ENCODE measurements around the gene CAMTA1. TPM values are rescaled to one million over a fixed set of nuclear protein-coding genes. Genes with fewer than 3 reads are reported as not detected.

The CAMTA1 gene
- polyA plus RNA-seq, 1 donor (not counting 4 experiments of a cell fraction or from before 2014, with no cell fraction given) = 51.4 TPM

DNA sequence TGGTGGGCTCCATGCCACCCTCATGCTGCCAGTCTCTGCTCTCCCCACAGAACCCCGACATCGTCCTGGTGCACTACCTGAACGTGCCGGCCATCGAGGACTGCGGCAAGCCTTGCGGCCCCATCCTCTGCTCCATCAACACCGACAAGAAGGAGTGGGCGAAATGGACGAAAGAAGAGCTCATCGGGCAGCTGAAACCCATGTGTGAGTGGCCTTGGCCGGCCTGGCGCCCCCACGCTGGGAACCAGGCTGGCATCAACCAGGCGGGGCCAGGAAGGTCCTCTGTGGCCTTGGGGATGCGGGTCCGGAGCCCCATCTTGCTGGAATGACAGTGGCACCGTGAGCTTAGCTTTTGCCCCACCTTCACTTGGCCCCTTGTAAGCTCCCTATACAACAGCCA is 855.1 kb downstream of the CAMTA1 start:
- FAIRE-seq (no peak), DNase-seq (ENCODE audit: low read depth, low spot score) (no peak)
- Histone ChIP-seq H3K36me3 (ENCODE audit: control insufficient read depth in 2 of 2, extremely low read depth in 1 of 2, insufficient read depth in 2 of 2, low read length in 2 of 2) (no peaks in the 10 kb centered on the region), H3K4me2 (ENCODE audit: control insufficient read depth, extremely low read depth, insufficient read depth, low read depth, low read length) (no peak overlapping the region), H3K4me1 (ENCODE audit: control insufficient read depth, extremely low read depth, insufficient read depth, low read length) (peaks cover 4% of the 10 kb centered on the region), H4K20me1 (ENCODE audit: control insufficient read depth, extremely low read depth, insufficient read depth, low read length) (no peaks in the 10 kb centered on the region), H3K4me3 (ENCODE audit: control insufficient read depth in 2 of 3, extremely low read depth in 1 of 3, insufficient read depth in 2 of 3, low read depth in 1 of 3, low read length in 3 of 3) (no peak overlapping the region), H3K9ac (ENCODE audit: control insufficient read depth, extremely low read depth, insufficient read depth, low read length) (no peak overlapping the region), H3K27me3 (ENCODE audit: control insufficient read depth, extremely low read depth, insufficient read depth, low read length) (peaks cover 3% of the 10 kb centered on the region), H3K27ac (ENCODE audit: control insufficient read depth, insufficient read depth, low read length) (no peak overlapping the region), H2AFZ (ENCODE audit: control insufficient read depth, low read length) (no peak overlapping the region), H3K9me3 (ENCODE audit: control insufficient read depth, low read depth, low read length) (no peaks in the 10 kb centered on the region), H3K9me1 (ENCODE audit: control insufficient read depth, extremely low read depth, insufficient read depth, low read length) (no peaks in the 10 kb centered on the region), H3K79me2 (ENCODE audit: control insufficient read depth, insufficient read depth, low read length) (no peaks in the 10 kb centered on the region)
- dilution Hi-C loops (cut with MboI; ENCODE audit: extremely low pct_ligation_motif_present, low sequenced_read_pairs) = no loop called here
- TF ChIP-seq EZH2 (IDR thresholded peaks at IDR 0.05; ENCODE audit: low read length) = no peak
- TF ChIP-seq, protein P1, sequence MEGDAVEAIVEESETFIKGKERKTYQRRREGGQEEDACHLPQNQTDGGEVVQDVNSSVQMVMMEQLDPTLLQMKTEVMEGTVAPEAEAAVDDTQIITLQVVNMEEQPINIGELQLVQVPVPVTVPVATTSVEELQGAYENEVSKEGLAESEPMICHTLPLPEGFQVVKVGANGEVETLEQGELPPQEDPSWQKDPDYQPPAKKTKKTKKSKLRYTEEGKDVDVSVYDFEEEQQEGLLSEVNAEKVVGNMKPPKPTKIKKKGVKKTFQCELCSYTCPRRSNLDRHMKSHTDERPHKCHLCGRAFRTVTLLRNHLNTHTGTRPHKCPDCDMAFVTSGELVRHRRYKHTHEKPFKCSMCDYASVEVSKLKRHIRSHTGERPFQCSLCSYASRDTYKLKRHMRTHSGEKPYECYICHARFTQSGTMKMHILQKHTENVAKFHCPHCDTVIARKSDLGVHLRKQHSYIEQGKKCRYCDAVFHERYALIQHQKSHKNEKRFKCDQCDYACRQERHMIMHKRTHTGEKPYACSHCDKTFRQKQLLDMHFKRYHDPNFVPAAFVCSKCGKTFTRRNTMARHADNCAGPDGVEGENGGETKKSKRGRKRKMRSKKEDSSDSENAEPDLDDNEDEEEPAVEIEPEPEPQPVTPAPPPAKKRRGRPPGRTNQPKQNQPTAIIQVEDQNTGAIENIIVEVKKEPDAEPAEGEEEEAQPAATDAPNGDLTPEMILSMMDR (optimal IDR thresholded peaks at IDR 0.05 in 1 of 3, IDR thresholded peaks at IDR 0.05 in 1 of 3, conservative IDR thresholded peaks at IDR 0.05 in 1 of 3; ENCODE audit: extremely low read depth in 1 of 3, insufficient read depth in 2 of 3, low read length in 3 of 3) = no peak

DNA sequence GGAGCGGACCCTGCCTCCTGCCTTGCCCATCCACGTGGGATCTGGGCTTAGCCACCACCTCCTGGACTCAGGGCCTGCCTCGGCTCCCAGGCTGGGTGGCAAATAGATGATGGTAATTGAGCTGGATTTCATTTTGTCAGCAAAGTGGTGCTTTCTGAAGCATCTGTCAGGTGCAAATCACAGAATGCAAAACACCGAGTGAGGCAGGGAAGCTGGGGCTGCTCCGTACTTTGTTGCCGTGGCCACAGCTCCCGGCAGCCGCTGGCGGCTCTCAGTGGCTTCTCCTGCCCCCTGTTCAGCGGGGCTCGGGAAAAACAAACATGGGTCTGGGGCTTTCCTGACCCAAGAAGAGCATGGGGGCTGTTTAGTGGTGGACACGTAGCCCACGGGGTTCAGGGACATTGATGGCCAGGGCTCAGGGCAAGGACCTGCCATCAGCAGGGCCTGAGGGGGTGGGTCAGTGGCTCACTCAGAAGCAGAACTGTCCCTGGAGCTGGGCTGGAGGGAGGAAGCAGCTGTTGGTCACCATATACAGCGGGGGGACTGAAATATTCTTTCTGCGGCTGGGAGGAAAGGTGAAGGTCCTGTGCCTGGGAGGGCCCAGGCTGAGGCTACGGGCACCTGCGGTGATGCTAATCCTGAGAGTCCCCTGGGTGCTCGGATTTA is 855.8 kb downstream of the CAMTA1 start:
- TF ChIP-seq EZH2 (IDR thresholded peaks at IDR 0.05; ENCODE audit: low read length) = no peak
- TF ChIP-seq, protein P1 (optimal IDR thresholded peaks at IDR 0.05 in 1 of 3, IDR thresholded peaks at IDR 0.05 in 1 of 3, conservative IDR thresholded peaks at IDR 0.05 in 1 of 3; ENCODE audit: extremely low read depth in 1 of 3, insufficient read depth in 2 of 3, low read length in 3 of 3) = no peak
- Histone ChIP-seq H3K4me3 (ENCODE audit: control insufficient read depth in 2 of 3, extremely low read depth in 1 of 3, insufficient read depth in 2 of 3, low read depth in 1 of 3, low read length in 3 of 3) (no peak overlapping the region), H3K79me2 (ENCODE audit: control insufficient read depth, insufficient read depth, low read length) (no peaks in the 10 kb centered on the region), H3K9me1 (ENCODE audit: control insufficient read depth, extremely low read depth, insufficient read depth, low read length) (no peaks in the 10 kb centered on the region), H3K9ac (ENCODE audit: control insufficient read depth, extremely low read depth, insufficient read depth, low read length) (no peak overlapping the region), H3K9me3 (ENCODE audit: control insufficient read depth, low read depth, low read length) (no peaks in the 10 kb centered on the region), H3K27me3 (ENCODE audit: control insufficient read depth, extremely low read depth, insufficient read depth, low read length) (peaks cover 3% of the 10 kb centered on the region), H3K27ac (ENCODE audit: control insufficient read depth, insufficient read depth, low read length) (no peak overlapping the region), H4K20me1 (ENCODE audit: control insufficient read depth, extremely low read depth, insufficient read depth, low read length) (no peaks in the 10 kb centered on the region), H2AFZ (ENCODE audit: control insufficient read depth, low read length) (no peak overlapping the region), H3K4me1 (ENCODE audit: control insufficient read depth, extremely low read depth, insufficient read depth, low read length) (peaks cover 9% of the 10 kb centered on the region), H3K36me3 (ENCODE audit: control insufficient read depth in 2 of 2, extremely low read depth in 1 of 2, insufficient read depth in 2 of 2, low read length in 2 of 2) (no peaks in the 10 kb centered on the region), H3K4me2 (ENCODE audit: control insufficient read depth, extremely low read depth, insufficient read depth, low read depth, low read length) (no peak overlapping the region)
- FAIRE-seq (no peak), DNase-seq (ENCODE audit: low read depth, low spot score) (no peak)
- dilution Hi-C loops (cut with MboI; ENCODE audit: extremely low pct_ligation_motif_present, low sequenced_read_pairs) = no loop called here

Measured in keratinocyte (primary cell).